Upper lobe of left lung (tissue), 4 donors: Measurements from ENCODE around the gene PEPD.

ENCODE experiments used
- CTCF ChIP-seq, 6 experiments: fragments of 450-650 bp in 4 of 6; fragments of 200-600 bp in 2 of 6; sonication (generic) in 2 of 6; IDR thresholded peaks; one replicate each; pipeline ENCODE4 v1.5.1; 2016 to 2019; ENCODE audit warnings: antibody characterized with exemption in 6 of 6
- POLR2A ChIP-seq, 4 donors: fragments of 450-650 bp; IDR thresholded peaks; one replicate each; pipeline ENCODE4 v1.5.1; 2016 to 2017; ENCODE audit warnings: antibody characterized with exemption in 4 of 4, mild to moderate bottlenecking in 2 of 4

GRCh38 chr19:33402421-33403220 is 119.0 kb downstream of the PEPD start:
- no peak for TF ChIP-seq POLR2A (IDR thresholded peaks at IDR 0.05)
- TF ChIP-seq CTCF (IDR thresholded peaks at IDR 0.05) = peak in 1 of 6 experiments; percentile 21
